Activated CD4-positive, alpha-beta T cell treated with anti-CD3 and anti-CD28 coated beads, Interleukin-2, Interleukin-6, amounts not matched to agents 100 ng/mL and 50 ng/mL, durations not matched to agents 16 hours and 8 hours (primary cell): ENCODE data around the gene ITGB5.
A peak's percentile ranks its signal among the peaks of the same experiment; 100 is the strongest.
"Not testable (repeated sequence)": the region's sequence is repeated elsewhere in the genome, so short reads cannot be mapped to it uniquely, and the experiment has no call there.

Source experiments
- DNase-seq: peaks from one replicate; pipeline ENCODE4 v3.0.0-alpha.2; 2020

ITGB5 gene

GRCh38 chr3:124765197-124765840 is 121.8 kb downstream of the ITGB5 start:
- no peak for DNase-seq

GRCh38 chr3:124764746-124765145 is 122.4 kb downstream of the ITGB5 start:
- no peak for DNase-seq

- DNase-seq, result no peak
Measured at GRCh38 chr3:124763644-124764358, 123.4 kb downstream of the ITGB5 start.

- DNase-seq, result no peak
Measured at GRCh38 chr3:124763206-124763605, 124.0 kb downstream of the ITGB5 start.

- no peak for DNase-seq
Measured at GRCh38 chr3:124762661-124763011, 124.5 kb downstream of the ITGB5 start.

- no peak for DNase-seq
Measured at GRCh38 chr3:124761935-124762660, 125.1 kb downstream of the ITGB5 start.

GRCh38 chr3:124761250-124761796 is 125.8 kb downstream of the ITGB5 start:
- DNase-seq, result peak; percentile 82

- no peak for DNase-seq
Measured at GRCh38 chr3:124760601-124761000, 126.6 kb downstream of the ITGB5 start.

GRCh38 chr3:124759666-124760401 is 127.3 kb downstream of the ITGB5 start:
- no peak for DNase-seq

- DNase-seq, result no peak
Measured at GRCh38 chr3:124758851-124759635, 128.1 kb downstream of the ITGB5 start.

- DNase-seq, result not testable (repeated sequence)
Measured at GRCh38 chr3:124757926-124758325, 129.2 kb downstream of the ITGB5 start.

GRCh38 chr3:124752051-124752450 is 135.1 kb downstream of the ITGB5 start:
- DNase-seq, result no peak

- no peak for DNase-seq
Measured at GRCh38 chr3:124751501-124751900, 135.7 kb downstream of the ITGB5 start.

- not testable (repeated sequence) for DNase-seq
Measured at GRCh38 chr3:124749877-124750276, 137.3 kb downstream of the ITGB5 start.

- no peak for DNase-seq
Measured at GRCh38 chr3:124748560-124749198, 138.5 kb downstream of the ITGB5 start.

GRCh38 chr3:124747111-124747981 is 139.8 kb downstream of the ITGB5 start:
- DNase-seq, result no peak

- DNase-seq, result no peak
Measured at GRCh38 chr3:124745756-124746155, 141.4 kb downstream of the ITGB5 start.

GRCh38 chr3:124741027-124741426 is 146.1 kb downstream of the ITGB5 start:
- DNase-seq, result no peak

- no peak for DNase-seq
Measured at GRCh38 chr3:124731760-124732159, 155.4 kb downstream of the ITGB5 start.

GRCh38 chr3:124730941-124731297 is 156.2 kb downstream of the ITGB5 start:
- DNase-seq, result peak; percentile 12
